Stimulated activated CD8-positive, alpha-beta memory T cell treated with anti-CD3 and anti-CD28 coated beads, Interleukin-12 subunit alpha, Interleukin-12 subunit beta, amount 100 ng/mL, for 4 hours (primary cell): Measurements from ENCODE around the gene ATCAY.
"Not testable (repeated sequence)": the region's sequence is repeated elsewhere in the genome, so short reads cannot be mapped to it uniquely, and the experiment has no call there.

Experiments used
- DNase-seq: peaks from one replicate; pipeline ENCODE4 v3.0.0-alpha.2; 2020; ENCODE audit warnings: low read depth

Gene ATCAY

DNA sequence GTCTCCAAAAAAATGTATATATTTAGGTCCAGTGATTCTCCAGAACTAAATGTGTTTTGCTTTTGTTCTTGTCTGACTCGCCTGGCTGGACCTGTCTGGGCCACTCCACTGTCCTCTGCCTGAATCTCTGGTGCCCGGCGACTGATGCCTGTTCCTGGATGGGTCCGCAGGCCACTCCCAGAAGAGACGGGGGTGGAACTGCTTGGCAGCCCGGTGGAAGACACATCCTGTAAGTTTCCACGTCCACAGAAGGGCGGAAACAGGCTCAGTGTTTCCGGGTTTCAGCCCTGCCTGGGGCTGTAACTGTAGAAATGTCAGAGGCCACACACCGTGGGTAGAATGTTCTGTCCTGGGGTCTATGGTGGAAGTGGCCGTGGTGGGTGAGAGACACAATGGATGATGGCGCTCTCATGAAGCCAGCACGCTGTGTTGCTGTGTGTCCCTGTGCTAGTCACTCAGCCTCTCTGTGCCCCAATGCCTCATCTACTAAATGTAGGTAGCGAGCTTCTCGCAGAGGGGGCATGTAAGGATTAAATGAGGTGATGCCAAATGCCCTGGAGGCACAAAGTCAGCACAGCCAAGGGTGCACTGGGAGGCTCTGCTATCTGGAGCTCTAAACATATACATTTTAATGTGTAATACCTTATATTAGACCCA, 22.0 kb downstream of the ATCAY start:
- no peak for DNase-seq

DNA sequence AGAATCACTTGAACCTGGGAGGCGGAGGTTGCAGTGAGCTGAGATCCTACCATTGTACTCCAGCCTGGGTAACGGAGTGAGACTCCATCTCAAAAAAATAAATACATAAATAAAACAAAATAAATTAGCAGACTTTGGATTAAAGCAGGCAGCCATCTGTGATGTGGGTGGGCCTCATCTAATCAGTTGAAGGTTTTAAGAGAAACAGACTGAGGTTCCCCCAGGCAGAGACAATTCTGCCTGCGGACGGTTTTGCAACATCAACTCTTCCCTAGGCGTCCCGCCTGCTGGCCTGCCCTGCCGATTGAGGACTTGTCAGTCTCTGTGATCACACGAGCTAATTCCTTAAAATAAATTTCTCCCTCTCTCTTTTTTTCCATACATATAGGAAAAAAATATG, 23.7 kb downstream of the ATCAY start:
- DNase-seq = no peak

- DNase-seq = no peak
These were observed 27.3 kb downstream of the ATCAY start for GRCh38 chr19:3907626-3908265.

DNA sequence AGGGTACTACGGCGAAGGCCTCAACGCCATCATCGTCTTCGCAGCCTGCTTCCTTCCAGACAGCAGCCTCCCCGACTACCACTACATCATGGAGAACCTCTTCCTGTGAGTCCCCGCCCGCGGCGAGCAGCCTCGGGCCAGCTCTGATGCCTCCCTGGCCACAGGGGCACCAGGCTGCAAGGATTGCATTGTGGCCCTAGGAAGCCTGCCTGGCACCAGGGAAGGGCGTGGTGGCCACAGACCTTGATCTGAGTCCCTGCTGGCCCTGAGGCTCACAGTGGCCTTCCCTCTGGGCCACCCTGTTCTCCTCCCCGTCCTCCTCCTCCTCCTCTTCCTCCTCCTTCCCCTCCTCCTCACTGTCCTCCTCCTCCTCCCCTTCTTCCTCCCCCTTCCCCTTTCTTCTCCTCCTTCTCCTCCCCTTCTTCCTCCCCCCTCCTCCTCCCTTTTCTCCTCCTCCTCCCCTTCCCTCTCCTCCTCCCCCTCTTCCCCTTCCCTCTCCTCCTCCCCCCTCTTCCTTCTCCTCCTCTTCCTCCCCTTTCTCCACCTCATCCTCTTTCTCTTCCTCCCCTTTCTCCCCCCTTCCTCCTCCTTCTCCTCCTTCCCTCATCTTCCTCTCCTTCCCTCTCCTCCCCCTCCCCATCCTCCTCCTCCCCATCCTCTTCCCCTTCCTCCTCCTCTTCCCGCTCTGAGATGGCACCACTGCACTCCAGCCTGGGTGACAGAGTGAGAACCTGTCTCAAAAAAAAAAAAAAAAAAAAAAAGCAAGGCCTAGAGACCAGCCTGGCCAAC, 28.0 kb downstream of the ATCAY start:
- DNase-seq = no peak

DNA sequence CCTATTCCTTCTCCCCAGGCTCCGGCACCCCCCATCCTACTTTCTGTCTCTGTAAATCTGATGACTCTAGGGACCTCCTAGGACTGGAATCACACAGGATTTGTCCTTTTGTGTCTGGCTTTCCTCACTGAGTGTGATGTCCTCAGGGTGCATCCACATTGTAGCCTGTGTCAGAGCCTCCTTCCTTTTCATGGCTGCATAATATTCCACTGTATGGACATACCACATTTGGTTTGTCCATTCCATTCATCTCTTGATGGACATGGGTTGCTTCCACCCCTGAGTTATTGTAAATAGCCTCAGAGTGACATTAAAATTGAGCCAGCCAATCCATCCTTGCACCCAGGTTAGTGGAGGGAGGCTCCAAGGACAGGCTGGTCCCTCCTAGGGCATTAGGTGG, 29.6 kb downstream of the ATCAY start:
- DNase-seq = no peak

DNA sequence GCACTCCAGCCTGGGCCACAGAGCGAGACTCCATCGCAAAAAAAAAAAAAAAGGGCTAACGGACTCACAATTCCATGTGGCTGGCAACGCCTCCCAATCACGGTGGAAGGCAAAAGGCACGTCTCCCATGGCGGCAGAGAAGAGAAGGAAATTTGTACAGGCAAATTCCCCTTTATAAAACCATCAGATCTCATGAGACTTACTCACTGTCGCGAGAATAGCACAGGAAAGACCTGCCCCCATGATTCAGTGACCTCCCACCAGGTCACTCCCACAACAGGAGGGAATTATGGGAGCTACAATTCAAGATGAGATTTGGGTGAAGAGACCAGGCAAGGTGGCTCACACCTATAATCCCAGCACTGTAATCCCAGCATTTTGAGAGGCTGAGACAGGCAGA, 33.7 kb downstream of the ATCAY start:
- no peak for DNase-seq

- DNase-seq = no peak
These were observed 35.5 kb downstream of the ATCAY start for GRCh38 chr19:3916033-3916432.

DNA sequence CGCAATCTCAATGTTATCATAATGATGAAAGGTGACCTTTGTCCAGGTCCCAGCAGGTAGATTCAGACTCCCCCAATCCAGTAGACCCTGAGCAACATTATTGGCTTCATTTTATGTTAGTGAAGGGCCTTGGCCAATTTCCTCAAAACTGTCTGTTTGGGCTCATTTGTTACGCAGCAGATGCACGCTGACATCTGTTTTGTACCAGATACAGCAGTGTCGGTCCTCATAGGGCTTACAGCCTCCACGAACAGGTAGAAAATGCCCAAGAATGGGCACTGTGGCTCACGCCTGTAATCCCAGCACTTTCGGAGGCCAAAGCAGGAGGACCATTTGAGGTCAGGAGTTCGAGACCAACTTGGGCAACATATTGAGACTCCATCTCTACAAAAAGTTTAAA, 39.3 kb downstream of the ATCAY start:
- no peak for DNase-seq

- no peak for DNase-seq
These were observed 42.7 kb downstream of the ATCAY start for GRCh38 chr19:3923096-3923758.

DNA sequence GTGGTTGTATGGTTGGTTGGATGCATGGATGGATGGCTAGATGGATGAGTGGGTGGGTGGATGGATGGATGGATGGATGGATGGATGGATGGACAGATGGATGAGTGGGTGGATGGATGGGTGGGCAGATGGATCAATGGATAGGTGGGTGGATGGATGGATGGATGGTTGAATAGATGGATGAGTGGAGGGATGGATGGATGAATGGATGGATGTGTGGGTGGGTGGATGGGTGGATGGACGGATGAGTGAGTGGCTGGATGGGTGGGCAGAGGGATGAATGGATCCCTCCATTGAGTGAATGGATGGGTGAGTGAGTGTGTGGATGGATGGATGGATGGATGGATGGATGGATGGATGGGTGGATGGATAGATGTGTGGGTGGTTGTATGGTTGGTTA, 43.4 kb downstream of the ATCAY start:
- no peak for DNase-seq

DNA sequence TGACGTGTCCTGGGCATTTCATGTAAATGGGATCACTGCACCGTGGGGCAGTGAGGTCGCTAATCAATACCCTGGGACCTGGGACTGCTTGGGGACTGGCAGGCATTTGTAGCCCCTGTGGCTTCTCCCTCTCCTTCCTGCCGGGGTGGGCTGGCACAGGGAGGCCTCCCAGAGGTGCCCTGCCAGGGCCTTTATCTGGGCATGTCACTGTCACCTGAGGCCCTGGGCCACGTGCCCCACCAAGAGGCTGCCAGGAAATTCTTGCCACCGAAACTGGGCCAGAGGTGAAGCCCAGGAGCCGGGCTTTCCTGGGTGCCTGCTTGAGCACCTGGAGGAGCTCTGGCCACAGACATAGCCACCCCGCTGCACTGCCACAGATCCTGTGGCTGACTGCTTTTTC, 50.6 kb downstream of the ATCAY start:
- DNase-seq = no peak

- DNase-seq = no peak
These were observed 52.7 kb downstream of the ATCAY start, which contains the start of gene NMRK2 for GRCh38 chr19:3932931-3933810. Gene NMRK2 (plus strand): TSS chr19:3933069. CDS start chr19:3933672, 603 bp downstream.

- DNase-seq = no peak
These were observed 56.3 kb downstream of the ATCAY start for GRCh38 chr19:3936506-3937442.

DNA sequence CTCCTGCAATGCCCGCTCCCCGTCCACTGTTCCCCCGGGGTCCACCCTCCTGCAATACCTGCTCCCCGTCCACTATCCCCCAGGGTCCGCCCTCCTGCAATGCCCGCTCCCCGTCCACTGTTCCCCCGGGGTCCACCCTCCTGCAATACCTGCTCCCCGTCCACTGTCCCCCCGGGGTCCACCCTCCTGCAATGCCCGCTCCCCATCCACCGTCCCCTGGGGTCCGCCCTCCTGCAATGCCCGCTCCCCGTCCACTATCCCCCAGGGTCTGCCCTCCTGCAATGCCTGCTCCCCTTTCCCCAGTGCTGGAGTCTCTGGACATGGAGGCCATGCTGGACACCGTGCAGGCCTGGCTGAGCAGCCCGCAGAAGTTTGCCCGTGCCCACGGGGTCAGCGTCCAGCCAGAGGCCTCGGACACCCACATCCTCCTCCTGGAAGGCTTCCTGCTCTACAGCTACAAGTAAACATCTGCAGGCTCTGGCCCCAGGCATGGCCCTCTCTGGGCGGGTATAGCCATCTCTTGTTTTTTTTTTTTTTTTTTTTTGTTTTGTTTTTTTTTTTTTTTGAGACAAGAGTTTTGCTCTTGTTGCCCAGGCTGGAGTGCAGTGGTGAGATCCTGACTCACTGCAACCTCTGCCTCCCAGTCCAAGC, 57.9 kb downstream of the ATCAY start:
- not testable (repeated sequence) for DNase-seq

- no peak for DNase-seq
These were observed 62.4 kb downstream of the ATCAY start for GRCh38 chr19:3942790-3943409.

- no peak for DNase-seq
These were observed 63.7 kb downstream of the ATCAY start for GRCh38 chr19:3944018-3944721.

DNA sequence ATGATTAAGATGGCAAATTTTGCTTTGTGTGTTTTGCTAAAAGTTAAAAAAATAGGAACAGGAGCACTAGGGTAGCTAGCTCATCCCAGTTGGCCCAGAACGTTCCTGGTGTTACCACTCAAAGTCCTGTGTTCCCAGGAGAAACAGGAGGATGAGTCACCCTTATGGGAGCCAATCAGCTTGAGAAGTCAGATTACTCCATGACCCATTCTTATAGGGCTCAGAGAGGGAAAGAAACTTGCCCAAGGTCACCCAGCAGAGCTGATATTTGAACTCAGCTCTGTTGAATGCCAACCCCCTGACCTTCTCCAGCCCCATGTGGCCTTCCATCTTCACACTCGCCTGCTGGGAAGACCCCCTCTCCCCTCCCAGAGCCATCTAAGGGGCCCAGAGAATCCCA, 65.4 kb downstream of the ATCAY start:
- no peak for DNase-seq

DNA sequence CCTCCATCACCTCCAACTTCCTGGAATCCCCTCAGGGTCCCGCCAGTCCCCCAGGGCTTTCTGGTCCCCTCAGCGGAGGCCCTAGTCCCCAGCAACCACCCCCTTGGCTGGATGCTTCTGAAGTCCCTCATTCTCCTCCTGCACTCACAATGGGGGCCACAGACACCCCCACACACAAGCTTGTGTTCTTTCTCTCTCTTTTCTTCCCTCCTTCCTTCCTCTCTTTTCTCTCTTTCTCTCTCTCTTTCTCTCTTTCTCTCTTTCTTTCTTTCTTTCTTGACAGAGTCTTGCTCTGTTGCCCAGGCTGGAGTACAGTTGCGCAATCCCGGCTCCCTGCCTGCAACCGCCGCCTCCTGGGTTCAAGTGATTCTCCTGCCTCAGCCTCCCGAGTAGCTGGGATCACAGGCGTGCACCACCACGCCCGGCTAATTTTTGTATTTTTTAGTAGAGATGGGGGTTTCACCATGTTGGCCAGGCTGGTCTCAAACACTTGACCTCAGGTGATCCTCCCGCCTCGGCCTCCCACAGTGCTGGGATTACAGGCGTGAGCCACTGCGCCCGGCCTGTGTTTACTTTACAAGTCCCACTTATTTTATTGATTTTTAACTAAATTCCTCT, 66.9 kb downstream of the ATCAY start:
- not testable (repeated sequence) for DNase-seq
